ENCODE measurements around the gene RGL3.
"Not testable (repeated sequence)": the region's sequence is repeated elsewhere in the genome, so short reads cannot be mapped to it uniquely, and the experiment has no call there.

Gene RGL3

GRCh38 chr19:11361771-11362731 is 57.1 kb downstream of the RGL3 start:
- DNase-seq (ENCODE audit: low read depth in 3 of 3): no peak

GRCh38 chr19:11361037-11361770 is 57.9 kb downstream of the RGL3 start:
- no peak for DNase-seq (ENCODE audit: low read depth in 3 of 3)

GRCh38 chr19:11359421-11359820 is 59.7 kb downstream of the RGL3 start:
- DNase-seq (ENCODE audit: low read depth in 3 of 3): no peak

GRCh38 chr19:11356676-11357550 is 62.2 kb downstream of the RGL3 start:
- DNase-seq (ENCODE audit: low read depth in 3 of 3): no peak

GRCh38 chr19:11356074-11356397 is 63.1 kb downstream of the RGL3 start:
- DNase-seq (ENCODE audit: low read depth in 3 of 3): no peak

GRCh38 chr19:11355160-11356073 is 63.7 kb downstream of the RGL3 start, which contains the start of gene PLPPR2:
Gene PLPPR2 (plus strand): TSS chr19:11355432. CDS start chr19:11357674, 2,242 bp downstream.
- peak; percentile 70 to 86 (median 76) for DNase-seq (ENCODE audit: low read depth in 3 of 3)

- DNase-seq (ENCODE audit: low read depth in 3 of 3): not testable (repeated sequence)
Observed at GRCh38 chr19:11354102-11354501, 65.0 kb downstream of the RGL3 start.

- DNase-seq (ENCODE audit: low read depth in 3 of 3): no peak
Observed at GRCh38 chr19:11349171-11349570, 69.9 kb downstream of the RGL3 start.

GRCh38 chr19:11347546-11348039 is 71.5 kb downstream of the RGL3 start:
- DNase-seq (ENCODE audit: low read depth in 3 of 3): no peak

GRCh38 chr19:11346104-11346940 is 72.8 kb downstream of the RGL3 start, which contains the start of the genes CCDC159 and TMEM205:
Gene CCDC159 (plus strand): TSS chr19:11346519. CDS start chr19:11346607, 88 bp downstream.
Gene TMEM205 (minus strand): TSS chr19:11346268. CDS start chr19:11345619, 649 bp downstream.
- peak; percentile 95 to 98 (median 97) for DNase-seq (ENCODE audit: low read depth in 3 of 3)

- no peak for DNase-seq (ENCODE audit: low read depth in 3 of 3)
Observed at GRCh38 chr19:11345122-11345803, 73.9 kb downstream of the RGL3 start.
